Glutamatergic neuron (in vitro differentiated cells): ENCODE measurements around the gene STX18. TPM values are rescaled to one million over a fixed set of nuclear protein-coding genes. Genes with fewer than 3 reads are reported as not detected.
"Not testable (repeated sequence)": the region's sequence is repeated elsewhere in the genome, so short reads cannot be mapped to it uniquely, and the experiment has no call there.

Experiments
- DNase-seq: peaks from one replicate; pipeline ENCODE4 v3.0.0; 2022
- H3K27ac Mint-ChIP-seq: one replicate; pipeline ENCODE4 v1.8.0; 2020; ENCODE audit warnings: mild to moderate bottlenecking, mixed read lengths, inconsistent platforms; ENCODE audit not compliant: unreplicated experiment
- H3K27me3 Mint-ChIP-seq: one replicate; pipeline ENCODE4 v1.8.0; 2020; ENCODE audit warnings: mild to moderate bottlenecking, moderate library complexity, mixed read lengths, inconsistent platforms; ENCODE audit not compliant: unreplicated experiment
- H3K36me3 Mint-ChIP-seq: one replicate; pipeline ENCODE4 v1.8.0; 2020; ENCODE audit warnings: mild to moderate bottlenecking, mixed read lengths, inconsistent platforms; ENCODE audit not compliant: unreplicated experiment
- H3K4me1 Mint-ChIP-seq: one replicate; pipeline ENCODE4 v1.8.0; 2020; ENCODE audit warnings: mild to moderate bottlenecking, low read depth, mixed read lengths, inconsistent platforms; ENCODE audit not compliant: unreplicated experiment
- H3K4me3 Mint-ChIP-seq: one replicate; pipeline ENCODE4 v1.8.0; 2020; ENCODE audit warnings: mild to moderate bottlenecking, mixed read lengths, inconsistent platforms; ENCODE audit not compliant: unreplicated experiment
- H3K9me3 Mint-ChIP-seq: one replicate; pipeline ENCODE4 v1.8.0; 2020; ENCODE audit warnings: mild to moderate bottlenecking, moderate library complexity, mixed read lengths, inconsistent platforms; ENCODE audit not compliant: unreplicated experiment
- CTCF ChIP-seq: fragments of 200-600 bp; sonication (generic); IDR thresholded peaks from one replicate; pipeline ENCODE4 v1.5.0; 2021; ENCODE audit not compliant: partially characterized antibody, unreplicated experiment
- total RNA-seq: library from RNA; stranded (reverse); fragmentation: NEBNext Ultra II Directional; extraction: Animal tissue kit (Norgen Biotek cat#: 25700); gene quantifications from one replicate; pipeline ENCODE4 v1.2.1, GENCODE V29; 2021; ENCODE audit not compliant: unreplicated experiment

Gene STX18
- total RNA-seq, 1 donor from 2014 or later = 26.3 TPM

GRCh38 chr4:4512282-4512681, 29.6 kb downstream of the STX18 start:
- no peaks in the 10 kb centered on the region for H3K9me3 Mint-ChIP-seq
- peaks cover 2% of the 10 kb centered on the region for H3K4me1 Mint-ChIP-seq
- H3K27ac Mint-ChIP-seq = no peak overlapping the region
- no peak for DNase-seq
- TF ChIP-seq CTCF = no peak
- H3K4me3 Mint-ChIP-seq = no peak overlapping the region
- peaks cover 2% of the 10 kb centered on the region for H3K27me3 Mint-ChIP-seq
- no peaks in the 10 kb centered on the region for H3K36me3 Mint-ChIP-seq

DNA sequence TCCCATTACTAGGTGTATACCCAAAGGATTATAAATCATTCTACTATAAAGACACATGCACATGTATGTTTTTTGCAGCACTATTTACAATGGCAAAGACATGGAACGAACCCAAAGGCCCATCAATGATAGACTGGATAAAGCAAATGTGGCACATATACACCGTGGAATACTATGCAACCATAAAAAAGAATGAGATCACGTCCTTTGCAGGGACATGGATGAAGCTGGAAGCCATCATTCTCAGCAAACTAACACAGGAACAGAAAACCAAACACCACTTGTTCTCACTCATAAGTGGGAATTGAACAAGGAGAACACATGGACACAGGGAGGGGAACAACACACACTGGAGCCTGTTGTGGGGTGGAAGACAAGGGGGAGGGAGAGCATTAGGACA, 31.2 kb downstream of the STX18 start:
- H3K4me3 Mint-ChIP-seq, H3K9me3 Mint-ChIP-seq, DNase-seq, H3K27ac Mint-ChIP-seq, H3K27me3 Mint-ChIP-seq, H3K36me3 Mint-ChIP-seq, H3K4me1 Mint-ChIP-seq: not testable (repeated sequence)

DNA sequence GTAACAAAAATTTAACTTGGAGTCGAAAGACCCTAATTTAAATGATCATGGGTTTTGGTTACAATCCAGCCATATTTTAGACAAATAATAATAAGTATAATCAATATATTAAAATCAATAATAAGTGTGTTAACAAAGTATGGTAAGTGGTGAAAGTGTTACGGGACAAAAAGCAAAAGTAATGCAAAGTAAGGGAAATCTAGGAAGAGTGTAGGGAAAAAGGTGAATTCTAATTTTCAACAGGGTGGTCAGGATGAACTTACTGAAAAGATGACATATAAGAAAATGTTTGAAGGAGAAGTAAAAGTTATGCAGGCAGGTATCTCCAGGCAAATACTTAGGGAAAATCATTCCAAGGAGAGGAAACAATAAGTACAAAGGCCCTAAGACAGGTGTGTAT, 32.3 kb downstream of the STX18 start:
- no peaks in the 10 kb centered on the region for H3K4me1 Mint-ChIP-seq
- H3K9me3 Mint-ChIP-seq = no peaks in the 10 kb centered on the region
- DNase-seq = no peak
- TF ChIP-seq CTCF = no peak
- H3K4me3 Mint-ChIP-seq = no peak overlapping the region
- H3K36me3 Mint-ChIP-seq = no peaks in the 10 kb centered on the region
- H3K27ac Mint-ChIP-seq = no peak overlapping the region
- peaks cover 2% of the 10 kb centered on the region for H3K27me3 Mint-ChIP-seq

DNA sequence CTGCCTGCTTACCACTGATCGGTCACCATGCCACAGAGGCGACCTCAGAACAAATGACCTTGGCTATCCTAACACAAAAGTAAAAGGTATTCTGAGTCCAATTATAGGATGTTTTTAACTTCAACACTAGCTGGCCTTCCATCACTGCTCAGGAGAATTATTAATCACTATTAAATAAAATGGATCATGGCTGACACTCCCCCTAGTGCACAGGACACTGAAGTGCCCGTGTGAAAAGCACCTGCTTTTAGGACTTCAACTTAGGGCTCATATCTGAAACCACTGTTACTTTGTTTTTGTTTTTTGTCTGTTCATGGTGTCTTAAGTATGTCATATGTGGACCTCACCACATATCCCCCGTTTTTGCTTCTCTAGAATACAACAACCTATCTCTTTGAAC, 33.9 kb downstream of the STX18 start:
- no peak overlapping the region for H3K4me3 Mint-ChIP-seq
- H3K27ac Mint-ChIP-seq = no peak overlapping the region
- no peaks in the 10 kb centered on the region for H3K9me3 Mint-ChIP-seq
- TF ChIP-seq CTCF = no peak
- no peak for DNase-seq
- H3K27me3 Mint-ChIP-seq = peaks cover 2% of the 10 kb centered on the region
- H3K4me1 Mint-ChIP-seq = no peaks in the 10 kb centered on the region
- H3K36me3 Mint-ChIP-seq = no peaks in the 10 kb centered on the region

GRCh38 chr4:4507403-4507802, 34.4 kb downstream of the STX18 start:
- H3K36me3 Mint-ChIP-seq = no peaks in the 10 kb centered on the region
- H3K4me1 Mint-ChIP-seq = no peaks in the 10 kb centered on the region
- no peak for TF ChIP-seq CTCF
- no peaks in the 10 kb centered on the region for H3K9me3 Mint-ChIP-seq
- no peak overlapping the region for H3K27ac Mint-ChIP-seq
- no peak for DNase-seq
- H3K4me3 Mint-ChIP-seq = no peak overlapping the region
- peaks cover 2% of the 10 kb centered on the region for H3K27me3 Mint-ChIP-seq

DNA sequence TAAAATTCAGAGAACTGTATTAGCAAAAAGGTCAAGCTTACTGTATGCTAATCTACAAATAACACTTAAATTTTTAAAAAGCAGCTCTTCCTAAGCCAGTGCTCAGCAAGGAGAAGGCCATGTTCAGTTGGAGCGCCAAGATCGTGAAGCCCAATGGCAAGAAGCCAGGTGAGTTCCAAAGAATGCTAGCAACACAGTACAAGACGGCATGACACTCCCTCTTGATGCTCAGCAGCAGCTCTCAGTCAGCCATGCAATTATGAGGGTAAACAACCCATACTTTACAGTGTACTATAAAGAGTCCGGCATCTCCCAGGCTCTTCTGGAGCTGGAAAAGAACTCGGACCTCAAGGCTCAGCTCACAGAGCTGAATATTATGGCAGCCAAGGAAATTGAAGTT, 34.9 kb downstream of the STX18 start:
- no peak for TF ChIP-seq CTCF
- H3K27me3 Mint-ChIP-seq = peaks cover 2% of the 10 kb centered on the region
- no peaks in the 10 kb centered on the region for H3K36me3 Mint-ChIP-seq
- H3K27ac Mint-ChIP-seq = no peak overlapping the region
- no peaks in the 10 kb centered on the region for H3K4me1 Mint-ChIP-seq
- H3K4me3 Mint-ChIP-seq = no peak overlapping the region
- H3K9me3 Mint-ChIP-seq = no peaks in the 10 kb centered on the region
- DNase-seq = no peak

GRCh38 chr4:4505211-4505610, 36.6 kb downstream of the STX18 start:
- H3K36me3 Mint-ChIP-seq, H3K27me3 Mint-ChIP-seq, H3K4me3 Mint-ChIP-seq, DNase-seq, H3K9me3 Mint-ChIP-seq, H3K27ac Mint-ChIP-seq, H3K4me1 Mint-ChIP-seq: not testable (repeated sequence)
